Tibial artery (tissue), 4 donors: Measurements from ENCODE around the gene CCNY.

Source experiments
- DNase-seq, 2 donors: peaks; one replicate each; pipeline ENCODE4 v3.0.0-alpha.2; 2019
- H3K27ac ChIP-seq, 2 donors: fragments of 200-600 bp; sonication (generic) in 1 of 2; 1 replicate in 1 of 2; 2 replicates in 1 of 2; pipeline ENCODE4 v1.5.1; 2018 to 2019; ENCODE audit warnings: mild to moderate bottlenecking in 1 of 2
- H3K27me3 ChIP-seq, 2 donors: fragments of 200-600 bp; sonication (generic) in 1 of 2; one replicate each; pipeline versions ENCODE4 v1.5.1 to v1.6.0; 2016 to 2019
- H3K36me3 ChIP-seq, 3 donors: fragments of 200-600 bp; sonication (generic) in 2 of 3; one replicate each; pipeline ENCODE4 v1.5.1; 2016 to 2019; ENCODE audit warnings: mild to moderate bottlenecking in 2 of 3
- H3K4me1 ChIP-seq, 4 donors: fragments of 200-600 bp; sonication (generic) in 2 of 4; 1 replicate in 3 of 4; 2 replicates in 1 of 4; pipeline ENCODE4 v1.5.1; 2016 to 2019
- H3K4me3 ChIP-seq, 2 donors: fragments of 200-600 bp; sonication (generic) in 1 of 2; 1 replicate in 1 of 2; 2 replicates in 1 of 2; pipeline ENCODE4 v1.5.1; 2018 to 2019; ENCODE audit warnings: mild to moderate bottlenecking in 2 of 2
- H3K9me3 ChIP-seq, 3 donors: fragments of 200-600 bp; sonication (generic) in 1 of 3; one replicate each; pipeline ENCODE4 v1.5.1; 2016 to 2019
- CTCF ChIP-seq, 2 experiments: fragments of 200-600 bp in 1 of 2; fragments of 450-650 bp in 1 of 2; IDR thresholded peaks; one replicate each; pipeline ENCODE4 v1.5.1; 2017 to 2019; ENCODE audit warnings: antibody characterized with exemption in 2 of 2, mild to moderate bottlenecking in 1 of 2, moderate library complexity in 1 of 2
- intact Hi-C: fragments of 100-400 bp; cut with DNase I; formaldehyde crosslinking; loops from one replicate; pipeline ENCODE4 v1.15.0; 2023; ENCODE audit warnings: low total_unique reads

CCNY gene

DNA sequence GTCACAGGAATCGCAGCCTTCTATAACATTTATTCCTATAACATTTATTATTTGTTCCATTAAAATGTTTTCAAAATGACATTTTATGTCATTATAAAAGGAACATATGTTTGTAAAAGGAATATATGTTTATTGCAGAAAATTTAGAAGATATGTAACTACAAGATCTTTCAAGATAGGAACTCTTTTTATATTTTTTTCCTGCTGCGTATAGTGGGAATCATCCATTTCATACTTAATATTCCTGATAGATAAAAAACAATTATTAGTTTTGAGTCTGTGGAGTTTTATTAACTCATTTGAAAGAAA lies 55.6 kb downstream of the CCNY start:
- intact Hi-C loops = no loop called here
- no peaks in the 10 kb centered on the region for H3K36me3 ChIP-seq
- no peak for TF ChIP-seq CTCF (IDR thresholded peaks at IDR 0.05)
- peak overlapping the region in 1 of 2 donors; percentile 1 for H3K27ac ChIP-seq
- H3K4me1 ChIP-seq = peaks cover 0 to 72% (median 36%) of the 10 kb centered on the region in 4 donors
- DNase-seq = no peak
- no peaks in the 10 kb centered on the region for H3K27me3 ChIP-seq
- peaks cover 0 to 8% (median 8%) of the 10 kb centered on the region in 3 donors for H3K9me3 ChIP-seq
- H3K4me3 ChIP-seq = no peak overlapping the region

- peaks cover 0 to 72% (median 33%) of the 10 kb centered on the region in 4 donors for H3K4me1 ChIP-seq
- H3K27ac ChIP-seq = peak overlapping the region in 1 of 2 donors; percentile 1
- H3K4me3 ChIP-seq = no peak overlapping the region
- intact Hi-C loops = no loop called here
- no peak for DNase-seq
- no peak for TF ChIP-seq CTCF (IDR thresholded peaks at IDR 0.05)
- no peaks in the 10 kb centered on the region for H3K27me3 ChIP-seq
- H3K36me3 ChIP-seq = no peaks in the 10 kb centered on the region
- H3K9me3 ChIP-seq = peaks cover 0 to 8% (median 8%) of the 10 kb centered on the region in 3 donors
Observed at GRCh38 chr10:35392482-35393228, 56.3 kb downstream of the CCNY start.

- intact Hi-C loops = no loop called here
- Histone ChIP-seq H3K36me3 (no peaks in the 10 kb centered on the region), H3K27me3 (no peaks in the 10 kb centered on the region), H3K4me1 (peaks cover 0 to 73% (median 37%) of the 10 kb centered on the region in 4 donors), H3K27ac (no peak overlapping the region), H3K9me3 (peaks cover 0 to 8% (median 8%) of the 10 kb centered on the region in 3 donors), H3K4me3 (no peak overlapping the region)
- no peak for TF ChIP-seq CTCF (IDR thresholded peaks at IDR 0.05)
- DNase-seq = no peak
Observed at GRCh38 chr10:35394411-35394851, 58.1 kb downstream of the CCNY start.

GRCh38 chr10:35394934-35395333 lies 58.6 kb downstream of the CCNY start:
- H3K36me3 ChIP-seq = no peaks in the 10 kb centered on the region
- DNase-seq = no peak
- no peak for TF ChIP-seq CTCF (IDR thresholded peaks at IDR 0.05)
- intact Hi-C loops = no loop called here
- H3K4me1 ChIP-seq = peaks cover 0 to 73% (median 34%) of the 10 kb centered on the region in 4 donors
- H3K27ac ChIP-seq = no peak overlapping the region
- peaks cover 0 to 8% (median 8%) of the 10 kb centered on the region in 3 donors for H3K9me3 ChIP-seq
- no peak overlapping the region for H3K4me3 ChIP-seq
- H3K27me3 ChIP-seq = no peaks in the 10 kb centered on the region

DNA sequence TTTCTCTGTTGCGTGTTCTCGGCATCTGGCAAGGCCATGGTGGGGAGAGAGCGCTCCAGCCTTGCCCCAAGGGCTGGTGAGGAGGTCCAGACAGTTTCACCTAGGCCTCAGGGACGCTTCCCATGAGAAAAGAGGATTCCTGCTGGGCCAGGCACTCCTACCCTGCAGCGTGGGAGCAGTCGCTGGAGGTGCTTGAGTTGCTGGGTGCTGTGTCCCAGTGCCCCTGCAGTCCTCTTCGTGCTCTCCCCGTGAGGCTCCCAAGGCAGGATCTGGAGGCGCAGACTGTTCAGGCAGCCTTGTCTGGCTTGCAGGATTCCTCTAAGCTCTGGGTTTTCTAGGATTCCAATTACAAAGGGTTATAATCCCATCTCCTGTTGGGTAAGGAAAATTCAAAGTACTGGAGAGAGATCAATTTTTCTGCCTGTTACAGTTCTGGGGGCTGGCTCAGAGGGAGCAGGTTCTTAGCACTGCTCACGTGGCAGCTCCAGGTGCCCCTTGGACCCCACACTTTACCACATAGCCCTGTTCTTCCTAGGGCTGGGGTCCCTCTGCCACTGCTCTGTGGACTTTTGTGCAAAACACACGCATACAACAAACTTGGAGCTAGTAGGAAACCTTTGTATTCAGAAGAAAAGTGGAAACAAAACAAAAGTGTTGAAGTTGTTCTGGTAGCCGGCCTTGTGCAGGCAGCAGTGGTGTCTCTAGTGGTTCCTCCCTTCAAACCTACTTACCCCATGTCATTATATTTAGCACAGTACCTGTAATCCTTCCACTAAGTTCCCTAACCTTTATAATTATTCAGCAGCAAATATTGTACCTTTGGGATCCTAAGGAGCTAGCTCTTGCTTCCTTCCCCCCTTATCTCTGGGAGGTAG lies 60.5 kb downstream of the CCNY start:
- H3K27ac ChIP-seq = no peak overlapping the region
- H3K4me3 ChIP-seq = no peak overlapping the region
- H3K27me3 ChIP-seq = no peaks in the 10 kb centered on the region
- DNase-seq = no peak
- no peaks in the 10 kb centered on the region for H3K9me3 ChIP-seq
- no peaks in the 10 kb centered on the region for H3K36me3 ChIP-seq
- no peak for TF ChIP-seq CTCF (IDR thresholded peaks at IDR 0.05)
- peaks cover 0 to 80% (median 36%) of the 10 kb centered on the region in 4 donors for H3K4me1 ChIP-seq
- intact Hi-C loops = no loop called here
